Measurements from ENCODE around the gene TINCR. TPM values are rescaled to one million over a fixed set of nuclear protein-coding genes. Genes with fewer than 3 reads are reported as not detected.
"Not testable (repeated sequence)": the region's sequence is repeated elsewhere in the genome, so short reads cannot be mapped to it uniquely, and the experiment has no call there.

The TINCR gene
- total RNA-seq, 2 experiments from 2014 or later: 0.74 to 1.6 TPM

- ATAC-seq (ENCODE audit: poor library complexity): no peak
- H3K4me1 ChIP-seq (ENCODE audit: insufficient read depth, low read length): peaks cover 9% of the 10 kb centered on the region
- Mint-ChIP-seq H3K27ac (no peak overlapping the region), H3K27me3 (no peaks in the 10 kb centered on the region), H3K36me3 (ENCODE audit: low read depth) (peaks cover 93% of the 10 kb centered on the region), H3K4me3 (no peak overlapping the region), H3K4me1 (ENCODE audit: low read depth) (peaks cover 21% of the 10 kb centered on the region), H3K9me3 (no peaks in the 10 kb centered on the region)
- intact Hi-C loops (cut with DNase I, micrococcal nuclease): no loop called here
- DNase-seq: no peak
- H3K27me3 ChIP-seq (ENCODE audit: control insufficient read depth in 1 of 2, insufficient read depth in 2 of 2, low read length in 2 of 2): no peaks in the 10 kb centered on the region
- H3K9me3 ChIP-seq (ENCODE audit: control insufficient read depth in 1 of 2, insufficient read depth in 1 of 2, low read length in 2 of 2): no peaks in the 10 kb centered on the region
- no peak overlapping the region for H3K27ac ChIP-seq (ENCODE audit: low read depth in 1 of 2, low read length in 2 of 2)
- no peak for TF ChIP-seq CTCF (IDR thresholded peaks at IDR 0.05)
- peaks cover 90% of the 10 kb centered on the region for H3K36me3 ChIP-seq (ENCODE audit: insufficient read depth, low read length)
- H3K4me3 ChIP-seq (ENCODE audit: low read length): no peak overlapping the region
- ChIA-PET POLR2A (interaction anchor here (1.0 kb wide), 1 partner anchor 10 kb away, joined by 3 read pairs; the partner anchor contains the start of genes SAFB and SAFB2), CTCF (no interaction called here)
Measured at GRCh38 chr19:5612891-5613865, 45.4 kb upstream of the TINCR start.

- Mint-ChIP-seq H3K36me3 (ENCODE audit: low read depth) (peaks cover 92% of the 10 kb centered on the region), H3K4me3 (no peak overlapping the region), H3K4me1 (ENCODE audit: low read depth) (peaks cover 13% of the 10 kb centered on the region), H3K27me3 (no peaks in the 10 kb centered on the region), H3K9me3 (no peaks in the 10 kb centered on the region), H3K27ac (no peak overlapping the region)
- ATAC-seq (ENCODE audit: poor library complexity) (no peak), DNase-seq (no peak)
- H3K27ac ChIP-seq (ENCODE audit: low read depth in 1 of 2, low read length in 2 of 2): no peak overlapping the region
- H3K9me3 ChIP-seq (ENCODE audit: control insufficient read depth in 1 of 2, insufficient read depth in 1 of 2, low read length in 2 of 2): no peaks in the 10 kb centered on the region
- ChIA-PET POLR2A (interaction anchor here (0.6 kb wide), 1 partner anchor 12 kb away, joined by 3 read pairs; no protein-coding TSS in a partner anchor), CTCF (no interaction called here)
- intact Hi-C loops (cut with DNase I, micrococcal nuclease): no loop called here
- peaks cover 87% of the 10 kb centered on the region for H3K36me3 ChIP-seq (ENCODE audit: insufficient read depth, low read length)
- H3K4me3 ChIP-seq (ENCODE audit: low read length): no peak overlapping the region
- H3K4me1 ChIP-seq (ENCODE audit: insufficient read depth, low read length): no peaks in the 10 kb centered on the region
- no peak for TF ChIP-seq CTCF (IDR thresholded peaks at IDR 0.05)
- H3K27me3 ChIP-seq (ENCODE audit: control insufficient read depth in 1 of 2, insufficient read depth in 2 of 2, low read length in 2 of 2): no peaks in the 10 kb centered on the region
Measured at GRCh38 chr19:5609881-5610448, 42.2 kb upstream of the TINCR start.

- POLR2A ChIA-PET; H3K27ac Mint-ChIP-seq; H3K9me3 ChIP-seq (ENCODE audit: control insufficient read depth in 1 of 2, insufficient read depth in 1 of 2, low read length in 2 of 2); H3K27ac ChIP-seq (ENCODE audit: low read depth in 1 of 2, low read length in 2 of 2); CTCF ChIA-PET; H3K4me3 ChIP-seq (ENCODE audit: low read length); H3K4me1 ChIP-seq (ENCODE audit: insufficient read depth, low read length); H3K4me3 Mint-ChIP-seq; intact Hi-C loops (cut with DNase I, micrococcal nuclease); H3K27me3 ChIP-seq (ENCODE audit: control insufficient read depth in 1 of 2, insufficient read depth in 2 of 2, low read length in 2 of 2); H3K9me3 Mint-ChIP-seq; ATAC-seq (ENCODE audit: poor library complexity); DNase-seq; H3K27me3 Mint-ChIP-seq: not testable (repeated sequence)
- H3K36me3 ChIP-seq (ENCODE audit: insufficient read depth, low read length): peaks cover 87% of the 10 kb centered on the region
- H3K4me1 Mint-ChIP-seq (ENCODE audit: low read depth): peaks cover 13% of the 10 kb centered on the region
- H3K36me3 Mint-ChIP-seq (ENCODE audit: low read depth): peaks cover 92% of the 10 kb centered on the region
Measured at GRCh38 chr19:5608766-5609165, 41.0 kb upstream of the TINCR start.

All from CD4-positive, alpha-beta T cell (primary cell).